ENCODE data around the gene WDPCP.

DNA sequence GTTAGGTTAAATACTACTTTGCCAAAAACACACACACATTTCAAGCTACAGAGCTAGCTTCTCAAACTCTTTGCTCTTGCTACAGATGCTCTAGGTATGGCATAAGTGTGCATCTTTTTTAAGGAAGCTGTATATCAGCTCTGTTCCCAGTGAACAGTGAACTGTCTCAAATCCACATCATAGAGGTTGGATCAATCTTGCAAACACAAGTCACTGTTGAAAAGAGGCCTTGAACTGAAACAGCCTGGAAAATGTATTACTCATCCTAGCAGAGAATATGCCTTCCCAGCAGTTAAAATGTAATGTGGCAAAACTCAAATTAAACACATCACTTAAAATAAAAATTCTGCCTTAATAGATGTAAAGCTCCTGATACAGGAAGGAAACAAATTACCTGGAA, 151.8 kb downstream of the WDPCP start:
- TF ChIP-seq, protein P1, sequence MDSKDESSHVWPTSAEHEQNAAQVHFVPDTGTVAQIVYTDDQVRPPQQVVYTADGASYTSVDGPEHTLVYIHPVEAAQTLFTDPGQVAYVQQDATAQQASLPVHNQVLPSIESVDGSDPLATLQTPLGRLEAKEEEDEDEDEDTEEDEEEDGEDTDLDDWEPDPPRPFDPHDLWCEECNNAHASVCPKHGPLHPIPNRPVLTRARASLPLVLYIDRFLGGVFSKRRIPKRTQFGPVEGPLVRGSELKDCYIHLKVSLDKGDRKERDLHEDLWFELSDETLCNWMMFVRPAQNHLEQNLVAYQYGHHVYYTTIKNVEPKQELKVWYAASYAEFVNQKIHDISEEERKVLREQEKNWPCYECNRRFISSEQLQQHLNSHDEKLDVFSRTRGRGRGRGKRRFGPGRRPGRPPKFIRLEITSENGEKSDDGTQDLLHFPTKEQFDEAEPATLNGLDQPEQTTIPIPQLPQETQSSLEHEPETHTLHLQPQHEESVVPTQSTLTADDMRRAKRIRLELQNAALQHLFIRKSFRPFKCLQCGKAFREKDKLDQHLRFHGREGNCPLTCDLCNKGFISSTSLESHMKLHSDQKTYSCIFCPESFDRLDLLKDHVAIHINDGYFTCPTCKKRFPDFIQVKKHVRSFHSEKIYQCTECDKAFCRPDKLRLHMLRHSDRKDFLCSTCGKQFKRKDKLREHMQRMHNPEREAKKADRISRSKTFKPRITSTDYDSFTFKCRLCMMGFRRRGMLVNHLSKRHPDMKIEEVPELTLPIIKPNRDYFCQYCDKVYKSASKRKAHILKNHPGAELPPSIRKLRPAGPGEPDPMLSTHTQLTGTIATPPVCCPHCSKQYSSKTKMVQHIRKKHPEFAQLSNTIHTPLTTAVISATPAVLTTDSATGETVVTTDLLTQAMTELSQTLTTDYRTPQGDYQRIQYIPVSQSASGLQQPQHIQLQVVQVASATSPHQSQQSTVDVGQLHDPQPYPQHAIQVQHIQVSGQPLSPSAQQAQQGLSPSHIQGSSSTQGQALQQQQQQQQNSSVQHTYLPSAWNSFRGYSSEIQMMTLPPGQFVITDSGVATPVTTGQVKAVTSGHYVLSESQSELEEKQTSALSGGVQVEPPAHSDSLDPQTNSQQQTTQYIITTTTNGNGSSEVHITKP (CRISPR knock-in tag; IDR thresholded peaks at IDR 0.05; ENCODE audit: low read depth): no peak
- TF ChIP-seq RELA (CRISPR knock-in tag; IDR thresholded peaks at IDR 0.05): no peak
- TF ChIP-seq SRSF9 (IDR thresholded peaks at IDR 0.05; ENCODE audit: borderline replicate concordance, insufficient read depth, low read depth, low read length, poor library complexity, severe bottlenecking): no peak
- no peak for TF ChIP-seq POLR2A (IDR thresholded peaks at IDR 0.05; ENCODE audit: insufficient read depth in 1 of 2, low read depth in 2 of 2, low read length in 2 of 2)
- TF ChIP-seq, protein P2, sequence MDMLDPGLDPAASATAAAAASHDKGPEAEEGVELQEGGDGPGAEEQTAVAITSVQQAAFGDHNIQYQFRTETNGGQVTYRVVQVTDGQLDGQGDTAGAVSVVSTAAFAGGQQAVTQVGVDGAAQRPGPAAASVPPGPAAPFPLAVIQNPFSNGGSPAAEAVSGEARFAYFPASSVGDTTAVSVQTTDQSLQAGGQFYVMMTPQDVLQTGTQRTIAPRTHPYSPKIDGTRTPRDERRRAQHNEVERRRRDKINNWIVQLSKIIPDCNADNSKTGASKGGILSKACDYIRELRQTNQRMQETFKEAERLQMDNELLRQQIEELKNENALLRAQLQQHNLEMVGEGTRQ (IDR thresholded peaks at IDR 0.05; ENCODE audit: low read depth, low read length): no peak
- TF ChIP-seq, protein P2 (CRISPR knock-in tag; IDR thresholded peaks at IDR 0.05; ENCODE audit: borderline replicate concordance): no peak
- no peak for TF ChIP-seq GABPA (IDR thresholded peaks at IDR 0.05; ENCODE audit: low read depth, low read length)
- no peak for TF ChIP-seq GABPA (CRISPR knock-in tag; IDR thresholded peaks at IDR 0.05; ENCODE audit: low read depth)
- no peak for TF ChIP-seq RNF2 (conservative IDR thresholded peaks at IDR 0.05; ENCODE audit: low read depth)
- TF ChIP-seq KLF16 (CRISPR knock-in tag; IDR thresholded peaks at IDR 0.05): no peak
- TF ChIP-seq KAT8 (CRISPR knock-in tag; IDR thresholded peaks at IDR 0.05): no peak
- TF ChIP-seq MAZ (IDR thresholded peaks at IDR 0.05; ENCODE audit: borderline replicate concordance, low read depth, low read length): no peak
- TF ChIP-seq MAZ (CRISPR knock-in tag; IDR thresholded peaks at IDR 0.05; ENCODE audit: low read depth): no peak
- TF ChIP-seq, protein P3, sequence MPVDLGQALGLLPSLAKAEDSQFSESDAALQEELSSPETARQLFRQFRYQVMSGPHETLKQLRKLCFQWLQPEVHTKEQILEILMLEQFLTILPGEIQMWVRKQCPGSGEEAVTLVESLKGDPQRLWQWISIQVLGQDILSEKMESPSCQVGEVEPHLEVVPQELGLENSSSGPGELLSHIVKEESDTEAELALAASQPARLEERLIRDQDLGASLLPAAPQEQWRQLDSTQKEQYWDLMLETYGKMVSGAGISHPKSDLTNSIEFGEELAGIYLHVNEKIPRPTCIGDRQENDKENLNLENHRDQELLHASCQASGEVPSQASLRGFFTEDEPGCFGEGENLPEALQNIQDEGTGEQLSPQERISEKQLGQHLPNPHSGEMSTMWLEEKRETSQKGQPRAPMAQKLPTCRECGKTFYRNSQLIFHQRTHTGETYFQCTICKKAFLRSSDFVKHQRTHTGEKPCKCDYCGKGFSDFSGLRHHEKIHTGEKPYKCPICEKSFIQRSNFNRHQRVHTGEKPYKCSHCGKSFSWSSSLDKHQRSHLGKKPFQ (CRISPR knock-in tag; IDR thresholded peaks at IDR 0.05; ENCODE audit: insufficient replicate concordance): no peak

All from HepG2 (cell line).